Thymus (tissue), 11 donors: Measurements from ENCODE around the gene UTS2. TPM values are rescaled to one million over a fixed set of nuclear protein-coding genes. Genes with fewer than 3 reads are reported as not detected.

ENCODE experiments used
- DNase-seq, 9 donors: peaks; one replicate each; pipeline ENCODE4 v3.0.0-alpha.2; 2013; ENCODE audit warnings: low spot score in 9 of 9, low read depth in 6 of 9, missing footprints in 1 of 9
- H3K27ac ChIP-seq, 2 donors: one replicate each; pipeline ENCODE4 v1.5.1; 2013; ENCODE audit warnings: control low read depth in 1 of 2, low read depth in 1 of 2, low read length in 1 of 2, mild to moderate bottlenecking in 1 of 2, moderate library complexity in 1 of 2
- H3K27me3 ChIP-seq, 2 donors: one replicate each; pipeline ENCODE4 v1.5.1; 2013; ENCODE audit warnings: low read length in 1 of 2; ENCODE audit not compliant: control insufficient read depth in 2 of 2, insufficient read depth in 1 of 2
- H3K36me3 ChIP-seq, 2 donors: one replicate each; pipeline ENCODE4 v1.5.1; 2013; ENCODE audit warnings: low read length in 1 of 2, mild to moderate bottlenecking in 1 of 2, moderate library complexity in 1 of 2; ENCODE audit not compliant: control insufficient read depth in 2 of 2, insufficient read depth in 2 of 2
- H3K4me1 ChIP-seq, 2 donors: one replicate each; pipeline ENCODE4 v1.5.1; 2013; ENCODE audit warnings: low read length in 2 of 2; ENCODE audit not compliant: control insufficient read depth in 2 of 2, insufficient read depth in 2 of 2
- H3K4me3 ChIP-seq, 2 donors: one replicate each; pipeline ENCODE4 v1.5.1; 2013; ENCODE audit warnings: low read length in 2 of 2, control low read depth in 1 of 2, mild to moderate bottlenecking in 1 of 2
- H3K9me3 ChIP-seq, 2 donors: one replicate each; pipeline ENCODE4 v1.5.1; 2013; ENCODE audit warnings: low read length in 1 of 2, mild to moderate bottlenecking in 1 of 2; ENCODE audit not compliant: control insufficient read depth in 2 of 2, insufficient read depth in 1 of 2
- WGBS: extraction: QIAGEN DNeasy Blood & Tissue Kit; methylation state at CpG from one replicate; pipeline ENCODE4 v1.1.7; 2013; 5-methylcytosine and 5-hydroxymethylcytosine counted together
- polyA plus RNA-seq: library from polyadenylated mRNA; stranded (reverse); fragments of 200-250 nt; gene quantifications from one replicate; pipeline ENCODE4 v1.2.3, GENCODE V29; 2013
- total RNA-seq: library from RNA; stranded (reverse); fragments of 120-200 nt; gene quantifications from one replicate; pipeline ENCODE4 v1.2.4, GENCODE V29; 2013
- donor health status: healthy.

The UTS2 gene
- total and polyA plus RNA-seq, 2 donors: 1.1 to 6.6 TPM

DNA sequence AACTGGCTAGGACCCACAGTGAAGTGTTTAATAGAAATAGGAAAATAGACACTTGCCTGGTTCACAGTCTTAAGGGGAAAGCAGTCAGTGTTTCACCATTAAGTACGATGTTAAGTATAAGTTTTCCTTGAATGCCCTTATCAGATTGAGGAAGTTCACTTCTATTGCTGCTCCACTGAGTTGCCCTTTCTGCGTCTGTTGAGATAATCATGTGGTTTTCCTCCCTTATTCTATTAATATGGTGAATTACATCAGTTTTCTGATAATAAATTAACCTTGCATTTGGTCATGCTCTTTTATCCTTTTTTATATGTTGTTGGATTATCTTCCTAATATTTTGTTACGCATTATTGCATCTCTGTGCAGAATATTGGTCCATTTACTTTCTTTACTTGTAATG, 21.4 kb downstream of the UTS2 start:
- 37% methylated on average over 3 of the region's 3 CpGs for WGBS
- H3K4me1 ChIP-seq: no peaks in the 10 kb centered on the region
- no peak for DNase-seq
- H3K27me3 ChIP-seq: no peaks in the 10 kb centered on the region
- no peak overlapping the region for H3K4me3 ChIP-seq
- H3K9me3 ChIP-seq: no peaks in the 10 kb centered on the region
- no peaks in the 10 kb centered on the region for H3K36me3 ChIP-seq
- no peak overlapping the region for H3K27ac ChIP-seq

DNA sequence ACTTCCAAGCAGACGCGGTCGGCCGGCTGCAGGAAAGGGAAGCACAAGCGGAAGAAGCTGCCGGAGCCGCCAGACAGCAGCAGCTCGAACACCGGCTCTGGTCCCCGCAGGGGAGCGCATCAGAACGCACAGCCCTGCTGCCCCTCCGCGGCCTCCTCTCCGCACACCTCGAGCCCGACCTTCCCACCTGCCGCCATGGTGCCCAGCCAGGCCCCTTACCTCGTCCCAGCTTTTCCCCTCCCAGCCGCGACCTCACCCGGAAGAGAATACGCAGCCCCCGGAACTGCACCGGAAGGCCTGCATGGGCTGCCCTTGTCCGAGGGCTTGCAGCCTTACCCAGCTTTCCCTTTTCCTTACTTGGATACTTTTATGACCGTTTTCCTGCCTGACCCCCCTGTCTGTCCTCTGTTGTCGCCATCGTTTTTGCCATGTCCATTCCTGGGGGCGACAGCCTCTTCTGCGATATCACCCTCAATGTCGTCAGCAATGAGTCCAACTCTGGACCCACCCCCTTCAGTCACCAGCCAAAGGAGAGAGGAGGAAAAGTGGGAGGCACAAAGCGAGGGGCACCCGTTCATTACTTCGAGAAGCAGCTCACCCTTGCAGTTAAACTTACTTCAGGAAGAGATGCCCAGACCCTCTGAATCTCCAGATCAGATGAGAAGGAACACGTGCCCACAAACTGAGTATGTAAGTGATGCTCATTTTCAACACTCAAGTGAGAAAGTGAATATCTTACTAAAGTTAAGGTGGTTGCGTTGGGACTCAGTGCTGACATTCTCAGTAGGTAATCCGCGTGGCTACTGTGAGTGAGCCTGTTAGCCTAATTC, 25.5 kb downstream of the UTS2 start:
- Histone ChIP-seq H3K36me3 (no peaks in the 10 kb centered on the region), H3K9me3 (no peaks in the 10 kb centered on the region), H3K4me1 (no peaks in the 10 kb centered on the region), H3K4me3 (peak overlapping the region; percentile 40 to 49), H3K27ac (no peak overlapping the region), H3K27me3 (no peaks in the 10 kb centered on the region)
- 84% methylated on average over 39 of the region's 39 CpGs for WGBS
- peak in 1 of 9 donors; percentile 13 for DNase-seq

DNA sequence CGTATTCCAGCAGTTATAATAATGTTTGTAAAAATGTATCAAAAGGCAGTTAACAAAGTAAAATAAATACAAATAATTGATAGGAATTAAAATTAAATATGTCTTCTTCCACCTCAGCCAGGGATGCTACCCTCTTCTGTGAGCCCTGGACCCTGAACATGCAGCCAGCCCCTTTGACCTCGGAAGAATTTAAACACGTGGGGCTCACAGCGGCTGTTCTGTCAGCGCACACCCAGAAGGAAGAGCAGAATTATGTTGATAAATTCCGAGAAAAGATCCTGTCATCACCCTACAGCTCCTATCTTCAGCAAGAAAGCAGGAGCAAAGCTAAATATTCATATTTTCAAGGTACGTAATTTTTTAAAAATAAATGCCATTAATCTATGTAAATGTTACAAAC, 26.5 kb downstream of the UTS2 start:
- H3K9me3 ChIP-seq: no peaks in the 10 kb centered on the region
- no peak for DNase-seq
- no peaks in the 10 kb centered on the region for H3K27me3 ChIP-seq
- H3K4me1 ChIP-seq: no peaks in the 10 kb centered on the region
- 89% methylated on average over 7 of the region's 7 CpGs for WGBS
- H3K4me3 ChIP-seq: no peak overlapping the region
- no peaks in the 10 kb centered on the region for H3K36me3 ChIP-seq
- no peak overlapping the region for H3K27ac ChIP-seq

DNA sequence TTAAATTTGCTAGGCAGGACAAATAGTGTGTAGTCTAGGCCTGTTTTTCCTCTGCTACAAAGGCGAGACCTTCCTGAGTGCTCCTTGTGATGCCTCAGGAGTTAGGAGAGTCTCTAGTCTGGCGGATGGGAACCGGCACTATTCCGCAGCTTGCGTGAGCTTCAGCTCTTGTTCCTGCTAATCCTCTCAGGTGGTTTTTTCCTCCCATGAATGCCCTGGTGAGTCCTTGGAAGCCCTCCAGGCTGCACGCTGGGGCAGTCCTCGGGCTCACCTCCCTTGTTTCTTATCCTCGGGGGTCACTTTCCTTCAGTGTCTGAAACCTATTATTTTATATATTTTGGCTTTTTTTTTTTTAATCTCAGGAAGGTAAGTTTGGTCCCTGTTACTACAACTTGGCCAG, 28.2 kb downstream of the UTS2 start:
- H3K4me3 ChIP-seq: no peak overlapping the region
- no peak overlapping the region for H3K27ac ChIP-seq
- H3K9me3 ChIP-seq: no peaks in the 10 kb centered on the region
- 98% methylated on average over 8 of the region's 8 CpGs for WGBS
- H3K36me3 ChIP-seq: no peaks in the 10 kb centered on the region
- no peaks in the 10 kb centered on the region for H3K4me1 ChIP-seq
- no peaks in the 10 kb centered on the region for H3K27me3 ChIP-seq
- DNase-seq: no peak

DNA sequence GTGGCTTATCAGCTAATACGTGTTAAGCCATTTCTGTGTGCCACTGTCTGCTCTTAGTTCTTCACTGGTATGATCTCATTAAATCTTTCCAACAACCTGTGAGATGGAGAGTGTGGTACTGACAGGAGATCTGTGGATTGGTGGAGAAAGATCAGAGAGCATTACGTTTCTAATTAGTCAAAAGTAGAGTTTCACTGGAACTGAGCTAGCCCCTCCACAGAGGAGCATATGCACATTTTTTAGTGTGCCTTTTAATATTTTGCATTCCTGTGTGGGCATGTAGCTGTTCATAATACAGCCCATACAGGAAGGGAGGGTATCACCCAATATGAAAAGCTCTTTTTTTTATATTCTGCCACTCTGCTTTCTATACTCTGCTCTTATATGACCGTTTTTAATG, 31.6 kb downstream of the UTS2 start:
- Histone ChIP-seq H3K36me3 (no peaks in the 10 kb centered on the region), H3K27me3 (no peaks in the 10 kb centered on the region)

DNA sequence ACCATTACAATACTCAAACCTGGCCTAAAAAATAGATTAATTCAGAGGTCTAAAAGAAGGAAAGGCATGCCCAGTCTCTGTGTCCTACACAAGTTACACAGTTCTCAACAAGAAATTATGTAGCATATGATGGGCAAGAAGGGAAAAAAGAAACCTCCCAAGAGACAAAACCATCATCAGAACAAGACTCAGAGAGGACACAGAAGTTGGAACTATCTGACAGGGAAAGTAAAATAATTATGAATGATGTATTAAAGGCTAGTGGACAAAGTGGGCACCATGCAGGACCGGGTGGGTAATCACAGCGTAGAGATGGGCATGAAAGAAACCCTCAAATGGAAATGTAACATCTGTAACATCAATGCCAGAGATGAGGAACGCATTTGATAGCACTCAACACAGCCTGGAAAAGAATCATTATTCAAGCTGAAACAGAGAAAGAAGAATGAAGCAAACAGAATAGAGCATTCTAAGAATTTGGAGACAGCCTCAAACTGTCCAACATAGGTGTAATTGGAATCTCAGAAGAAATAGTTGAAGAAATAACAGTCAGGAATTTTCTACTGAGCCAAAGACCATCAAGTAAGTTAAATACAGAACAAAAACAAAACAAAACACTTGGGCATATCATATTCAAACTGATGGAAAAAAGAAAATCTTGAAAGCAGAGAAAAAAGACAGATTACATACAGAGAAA, 39.0 kb downstream of the UTS2 start:
- Histone ChIP-seq H3K4me1 (no peaks in the 10 kb centered on the region), H3K27me3 (no peaks in the 10 kb centered on the region), H3K36me3 (no peaks in the 10 kb centered on the region), H3K9me3 (no peaks in the 10 kb centered on the region), H3K27ac (no peak overlapping the region), H3K4me3 (no peak overlapping the region)
- 86% methylated on average over 3 of the region's 3 CpGs for WGBS
- DNase-seq: no peak

More for the DNA sequence above, 31.6 kb downstream of the UTS2 start:
- 96% methylated on average over 3 of the region's 3 CpGs for WGBS
- DNase-seq: no peak
- Histone ChIP-seq H3K4me1 (no peaks in the 10 kb centered on the region), H3K9me3 (no peaks in the 10 kb centered on the region), H3K4me3 (no peak overlapping the region), H3K27ac (no peak overlapping the region)

DNA sequence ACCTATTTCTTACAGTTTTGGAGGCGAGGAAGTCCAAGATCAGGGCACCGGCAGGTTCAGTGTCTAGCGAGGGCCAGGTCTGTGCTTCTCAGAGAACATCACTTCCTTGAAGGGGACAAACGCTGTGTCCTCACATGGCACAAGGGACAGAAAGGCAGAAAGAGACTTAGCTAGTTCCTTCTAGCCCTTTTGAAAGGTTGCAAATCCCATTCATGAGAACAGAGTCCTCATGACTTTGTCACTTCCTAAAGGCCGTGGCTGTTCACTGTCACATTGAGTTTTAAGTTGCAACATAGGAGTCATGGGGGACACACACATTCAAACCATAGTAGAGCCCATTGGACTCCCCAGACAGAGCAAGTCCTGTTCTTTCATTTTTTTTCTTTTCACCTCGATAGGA, 41.4 kb downstream of the UTS2 start:
- DNase-seq: no peak
- Histone ChIP-seq H3K9me3 (no peaks in the 10 kb centered on the region), H3K36me3 (no peaks in the 10 kb centered on the region), H3K4me3 (no peak overlapping the region), H3K27ac (no peak overlapping the region), H3K27me3 (no peaks in the 10 kb centered on the region), H3K4me1 (no peaks in the 10 kb centered on the region)
- 96% methylated on average over 6 of the region's 6 CpGs for WGBS

DNA sequence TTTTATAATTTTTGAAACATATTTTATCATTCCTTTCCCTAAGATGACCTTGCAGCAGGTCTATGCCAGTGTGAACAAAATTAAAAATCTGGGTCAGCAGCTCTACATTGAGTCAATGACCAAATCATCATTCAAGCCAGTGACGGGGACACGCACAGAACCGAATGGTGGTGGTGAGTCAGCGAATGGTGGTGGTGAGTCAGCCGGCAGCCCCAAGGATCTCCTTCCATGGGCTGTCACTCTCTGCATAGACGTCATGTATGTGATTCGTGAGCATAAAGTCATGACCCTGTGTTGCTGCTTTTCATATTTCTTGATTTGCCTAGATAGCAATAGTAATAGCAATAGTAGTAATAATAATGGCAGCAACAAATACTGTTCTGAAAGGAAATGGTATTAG, 42.5 kb downstream of the UTS2 start:
- H3K36me3 ChIP-seq: no peaks in the 10 kb centered on the region
- no peaks in the 10 kb centered on the region for H3K4me1 ChIP-seq
- H3K4me3 ChIP-seq: no peak overlapping the region
- DNase-seq: no peak
- no peak overlapping the region for H3K27ac ChIP-seq
- H3K27me3 ChIP-seq: no peaks in the 10 kb centered on the region
- 95% methylated on average over 7 of the region's 7 CpGs for WGBS
- H3K9me3 ChIP-seq: no peaks in the 10 kb centered on the region

DNA sequence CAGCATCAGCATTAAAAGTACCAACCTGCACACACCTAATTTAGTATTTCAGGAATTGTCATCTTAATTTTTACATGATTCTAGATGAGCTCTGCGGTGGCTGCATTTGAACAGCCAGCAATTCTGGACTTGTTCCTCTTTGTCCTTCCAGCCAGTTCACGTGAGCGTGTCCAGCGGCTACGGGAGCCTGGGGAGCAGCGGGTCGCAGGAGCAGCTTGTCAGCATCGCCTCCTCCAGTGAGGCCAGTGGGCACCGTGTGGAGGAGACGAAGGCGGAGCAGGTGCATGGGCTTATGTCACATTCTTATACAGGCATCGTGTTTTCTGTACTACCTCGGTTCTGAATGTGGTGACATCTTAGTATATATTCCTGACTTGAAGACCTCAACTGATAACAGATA, 43.1 kb downstream of the UTS2 start:
- H3K4me3 ChIP-seq: no peak overlapping the region
- no peaks in the 10 kb centered on the region for H3K9me3 ChIP-seq
- WGBS: 97% methylated on average over 13 of the region's 13 CpGs
- no peaks in the 10 kb centered on the region for H3K27me3 ChIP-seq
- DNase-seq: no peak
- H3K27ac ChIP-seq: no peak overlapping the region
- no peaks in the 10 kb centered on the region for H3K4me1 ChIP-seq
- no peaks in the 10 kb centered on the region for H3K36me3 ChIP-seq
